Measurements from ENCODE around the gene PSG7.
"Not testable (repeated sequence)": the region's sequence is repeated elsewhere in the genome, so short reads cannot be mapped to it uniquely, and the experiment has no call there.

PSG7 gene

GRCh38 chr19:42937107-42937506 is at the start of gene PSG7:
Gene PSG7, minus strand, starts transcription at chr19:42937207. Its CDS starts 131 bp downstream, at chr19:42937076.
- intact Hi-C loops (cut with DNase I); DNase-seq: not testable (repeated sequence)

GRCh38 chr19:42985588-42985987 is 48.6 kb upstream of the PSG7 start:
- intact Hi-C loops (cut with DNase I): no loop called here
- DNase-seq: no peak

GRCh38 chr19:42982111-42982510 is 45.1 kb upstream of the PSG7 start:
- intact Hi-C loops (cut with DNase I); DNase-seq: not testable (repeated sequence)

- DNase-seq; intact Hi-C loops (cut with DNase I): not testable (repeated sequence)
These were observed 34.4 kb upstream of the PSG7 start for GRCh38 chr19:42971451-42971850.

GRCh38 chr19:42965176-42965575 is 28.2 kb upstream of the PSG7 start:
- intact Hi-C loops (cut with DNase I): no loop called here

DNA sequence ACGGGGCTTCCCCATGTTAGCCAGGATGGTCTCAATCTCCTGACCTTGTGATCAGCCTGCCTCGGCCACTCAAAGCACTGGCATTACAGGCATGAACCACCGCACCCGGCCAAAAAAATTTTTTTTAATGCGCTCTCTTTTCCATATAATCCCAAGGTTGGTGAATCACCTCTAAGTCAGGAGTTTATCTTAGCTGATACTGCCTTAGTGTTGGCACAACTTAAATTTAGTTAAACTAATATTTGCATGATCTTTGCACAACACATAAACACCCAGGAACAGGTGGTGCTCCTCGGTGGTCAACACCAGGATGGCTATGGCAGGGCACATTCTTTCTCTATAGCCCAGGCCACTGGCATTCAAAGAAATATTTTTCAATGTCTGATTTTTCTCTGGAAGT is 24.1 kb upstream of the PSG7 start:
- no peak for DNase-seq
- intact Hi-C loops (cut with DNase I): no loop called here

More at GRCh38 chr19:42965176-42965575, 28.2 kb upstream of the PSG7 start:
- no peak for DNase-seq

GRCh38 chr19:42952126-42952525 is 15.1 kb upstream of the PSG7 start:
- intact Hi-C loops (cut with DNase I); DNase-seq: not testable (repeated sequence)

DNA sequence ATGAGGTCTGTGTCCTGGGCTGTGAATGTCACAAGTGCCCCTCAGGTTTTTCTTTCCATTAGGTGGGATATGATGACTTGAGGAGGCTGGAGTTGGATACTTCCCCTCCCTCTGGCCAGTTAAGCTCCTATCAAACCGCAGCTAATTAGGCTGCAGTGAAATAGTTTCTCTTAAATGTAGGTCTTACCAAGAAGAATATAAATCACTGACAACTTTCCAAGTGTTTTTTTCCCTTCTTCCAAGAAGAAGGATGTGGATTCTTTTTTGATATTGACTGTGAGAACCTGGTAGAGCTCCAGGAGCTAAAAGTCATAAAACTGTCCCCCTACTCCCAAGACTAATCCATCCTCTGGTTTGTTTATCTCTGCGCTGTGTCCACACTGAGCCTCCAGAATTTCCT is 14.5 kb upstream of the PSG7 start:
- intact Hi-C loops (cut with DNase I): not testable (repeated sequence)

GRCh38 chr19:42942187-42942789 is 5.3 kb upstream of the PSG7 start:
- intact Hi-C loops (cut with DNase I): no loop called here
- no peak for DNase-seq

More for the DNA sequence above, 14.5 kb upstream of the PSG7 start:
- not testable (repeated sequence) for DNase-seq

DNA sequence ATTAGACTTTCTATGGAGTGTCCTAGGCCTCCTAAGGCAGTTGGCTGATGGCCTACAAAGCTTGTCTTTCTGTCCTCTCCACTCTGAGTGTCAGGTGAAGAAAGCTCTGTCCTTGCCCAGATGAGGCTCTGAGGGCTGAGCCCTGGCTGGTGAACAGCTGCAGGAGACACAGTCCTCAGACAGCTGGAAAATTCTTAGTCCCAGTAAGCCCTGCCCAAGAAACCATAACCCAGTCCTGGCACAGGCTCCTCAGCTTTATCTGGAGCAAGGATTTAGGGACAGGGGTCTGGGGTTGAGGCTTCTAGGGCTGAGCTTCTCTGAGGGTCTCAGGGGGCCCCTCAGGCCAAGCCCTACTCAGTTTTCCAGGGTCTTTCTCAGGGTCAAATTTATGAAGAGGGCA is 2.3 kb downstream of the PSG7 start:
- DNase-seq; intact Hi-C loops (cut with DNase I): not testable (repeated sequence)

DNA sequence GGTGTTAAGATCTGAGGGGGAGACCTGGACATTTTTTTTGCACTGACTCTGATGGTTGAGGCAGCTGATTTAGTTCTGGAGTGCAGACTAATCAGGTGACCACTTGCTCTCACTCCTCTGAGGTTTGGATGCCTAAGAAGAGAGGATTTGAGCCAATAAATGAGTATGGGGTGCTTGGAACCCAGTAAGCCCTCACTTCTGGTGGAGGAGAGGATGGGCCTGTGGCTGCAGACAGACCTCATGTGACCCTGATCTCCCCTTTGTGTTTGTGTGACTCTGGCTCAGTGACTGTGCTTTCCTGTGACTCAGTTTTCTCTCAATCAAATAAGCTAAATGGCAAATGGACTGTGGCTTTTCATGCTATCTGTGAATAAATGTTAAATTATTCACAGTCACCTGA is 2.8 kb downstream of the PSG7 start:
- DNase-seq; intact Hi-C loops (cut with DNase I): not testable (repeated sequence)

DNA sequence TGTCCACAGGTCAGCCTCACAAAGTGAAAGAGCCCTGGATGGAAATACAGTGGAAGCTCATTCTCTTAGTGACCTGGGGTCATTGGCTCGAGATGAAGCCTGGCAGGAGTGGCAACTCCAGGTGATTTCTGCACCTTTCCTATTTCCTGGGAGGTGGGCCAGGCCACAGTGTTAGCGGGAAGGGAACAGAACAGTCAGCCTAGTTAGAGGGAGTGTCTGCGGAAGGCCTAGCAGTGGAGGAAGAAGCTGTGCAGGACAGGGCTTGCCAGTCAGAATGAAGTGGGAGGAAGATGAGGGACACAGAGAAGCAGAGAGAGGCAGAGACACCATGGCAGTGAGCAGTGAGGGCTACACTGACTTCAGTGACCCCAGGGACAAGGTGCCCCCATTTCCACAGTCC is 3.6 kb downstream of the PSG7 start:
- intact Hi-C loops (cut with DNase I); DNase-seq: not testable (repeated sequence)

DNA sequence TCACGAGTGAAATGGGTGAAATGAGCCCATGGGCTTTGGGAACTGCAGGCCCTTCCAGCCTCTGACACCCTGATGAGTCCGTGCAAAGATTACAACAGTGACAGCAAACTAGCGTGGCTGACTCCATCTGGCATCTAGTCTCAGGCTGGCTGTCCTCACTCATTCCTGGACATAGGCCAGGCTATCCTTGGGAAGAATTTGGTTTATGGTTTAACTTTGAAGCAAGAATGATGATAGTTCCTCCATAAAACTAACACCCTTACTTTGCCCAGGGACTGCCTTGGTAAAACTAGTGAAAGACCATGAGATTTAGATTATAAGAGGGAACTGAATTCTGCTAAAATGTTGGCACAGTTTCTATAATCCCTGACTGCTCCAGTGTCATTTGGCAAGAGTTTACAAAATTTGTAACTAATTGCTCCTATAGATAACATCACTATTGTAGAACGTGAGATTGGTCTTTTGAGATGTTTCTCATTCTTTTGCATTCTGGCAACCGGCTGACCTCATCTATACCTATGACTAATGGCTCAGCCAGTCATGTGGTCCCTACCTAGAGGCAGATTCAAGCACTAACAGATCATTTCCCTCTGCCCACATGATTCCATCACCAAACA is 4.4 kb downstream of the PSG7 start:
- intact Hi-C loops (cut with DNase I); DNase-seq: not testable (repeated sequence)

- peak in 2 of 10 donors; percentile 8 to 16 for DNase-seq
- intact Hi-C loops (cut with DNase I): not testable (repeated sequence)
These were observed 6.8 kb downstream of the PSG7 start for GRCh38 chr19:42930214-42930613.

- intact Hi-C loops (cut with DNase I): no loop called here
- DNase-seq: no peak
These were observed 8.1 kb downstream of the PSG7 start for GRCh38 chr19:42928896-42929295.

DNA sequence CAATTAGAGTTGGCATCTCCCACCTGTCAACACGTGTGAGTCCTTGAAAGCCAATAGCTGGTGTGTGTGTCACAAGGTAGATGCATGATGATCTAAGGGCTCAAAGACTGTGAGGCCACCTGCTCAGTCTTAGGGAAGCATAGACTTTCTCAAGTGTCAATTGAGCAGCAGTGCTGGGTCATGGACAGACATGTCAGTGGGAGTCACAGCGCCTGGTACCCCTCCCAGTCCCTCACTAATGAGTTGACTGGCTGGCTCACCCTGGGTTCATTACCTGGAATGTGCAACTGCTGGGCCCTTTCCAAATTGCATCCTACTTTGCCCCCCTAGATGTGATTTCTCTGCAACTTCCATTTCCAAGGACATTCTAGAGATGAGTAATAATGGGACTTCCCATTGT is 10.2 kb downstream of the PSG7 start:
- no peak for DNase-seq
- intact Hi-C loops (cut with DNase I): no loop called here

DNA sequence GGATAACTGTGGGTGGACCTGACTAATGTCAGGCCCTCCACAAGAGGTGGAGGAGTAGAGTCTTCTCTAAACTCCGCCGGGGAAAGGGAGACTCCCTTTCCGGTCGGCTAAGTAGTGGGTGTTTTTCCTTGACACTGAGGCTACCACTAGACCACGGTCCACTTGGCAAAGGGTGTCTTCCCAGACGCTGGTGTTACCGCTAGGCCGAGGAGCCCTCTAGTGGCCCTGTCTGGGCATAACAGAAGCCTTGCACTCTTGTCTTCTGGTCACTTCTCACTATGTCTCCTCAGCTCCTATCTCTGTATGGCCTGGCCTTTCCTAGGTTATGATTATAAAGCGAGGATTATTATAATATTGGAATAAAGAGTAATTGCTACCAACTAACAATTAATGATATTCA is 13.9 kb downstream of the PSG7 start:
- intact Hi-C loops (cut with DNase I): not testable (repeated sequence)
- DNase-seq: peak in 4 of 10 donors; percentile 23 to 87 (median 30)

DNA sequence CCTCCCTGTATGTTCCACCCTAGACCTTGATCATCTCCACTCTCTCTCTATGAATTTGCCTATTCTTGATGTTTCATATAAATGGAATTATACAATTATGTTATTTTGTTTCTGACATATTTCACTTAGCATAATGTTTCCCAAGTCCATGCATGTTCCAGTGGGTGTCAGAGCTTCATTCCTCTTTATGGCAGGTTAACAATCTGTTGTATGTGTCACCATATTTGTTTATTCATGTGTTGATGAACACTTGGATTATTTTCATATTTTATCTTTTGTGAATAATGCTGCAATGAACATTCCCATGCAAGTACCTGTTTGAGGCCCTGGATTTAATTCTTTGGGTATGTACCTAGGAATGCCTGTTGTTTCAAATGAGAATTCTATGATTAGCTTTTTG is 16.0 kb downstream of the PSG7 start:
- DNase-seq; intact Hi-C loops (cut with DNase I): not testable (repeated sequence)

GRCh38 chr19:42919757-42920079 is 17.3 kb downstream of the PSG7 start:
- DNase-seq: no peak
- intact Hi-C loops (cut with DNase I): no loop called here

DNA sequence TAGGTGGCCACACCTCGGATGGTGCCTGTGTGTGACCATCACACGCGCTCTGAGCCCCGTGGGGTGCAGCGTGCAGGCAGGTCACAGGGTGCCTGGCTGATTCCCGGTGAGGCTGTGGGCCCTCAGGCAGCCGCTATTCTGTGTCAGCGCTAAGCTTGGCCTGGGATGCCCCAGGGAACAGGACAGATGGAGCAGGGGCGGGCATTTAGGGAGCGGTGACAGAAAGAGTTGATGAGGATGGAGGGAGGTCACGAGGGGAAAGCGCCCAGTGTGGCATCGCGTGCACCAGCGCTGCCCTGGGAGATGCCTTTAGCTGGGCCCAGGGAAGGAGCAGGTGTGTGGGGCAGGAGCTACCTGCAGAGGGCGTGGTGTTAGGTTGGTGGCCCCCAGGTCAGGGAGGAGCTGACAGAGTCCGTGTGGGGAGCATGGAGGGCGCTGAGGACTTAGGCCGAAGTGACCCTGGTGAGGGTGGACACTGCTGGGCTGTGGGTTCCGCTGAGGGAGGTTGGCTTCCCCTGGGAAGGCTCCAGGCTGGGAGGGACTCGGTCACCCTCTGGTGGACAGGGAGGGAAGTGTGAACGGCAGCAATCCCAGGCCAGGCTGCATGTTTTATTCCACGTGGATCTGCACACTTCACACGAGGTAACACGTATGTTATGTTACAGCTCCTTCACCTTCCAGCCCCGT is 17.8 kb downstream of the PSG7 start:
- intact Hi-C loops (cut with DNase I); DNase-seq: not testable (repeated sequence)

GRCh38 chr19:42918377-42919069 is 18.5 kb downstream of the PSG7 start:
- DNase-seq; intact Hi-C loops (cut with DNase I): not testable (repeated sequence)

Measured in posterior cingulate gyrus (tissue), 11 donors.